Natural killer cell (primary cell): Measurements from ENCODE around the gene P4HB. TPM values are rescaled to one million over a fixed set of nuclear protein-coding genes. Genes with fewer than 3 reads are reported as not detected.
"Not testable (repeated sequence)": the region's sequence is repeated elsewhere in the genome, so short reads cannot be mapped to it uniquely, and the experiment has no call there.

Source experiments
- ATAC-seq, 3 donors: fragments of 150-1000 bp in 2 of 3; fragments of 200-7000 bp in 1 of 3; cut with Tn5 transposase; 1 replicate in 1 of 3; 2 replicates in 2 of 3; pipeline ENCODE4 v1.10.0; 2021; ENCODE audit warnings: mild to moderate bottlenecking in 2 of 3, moderate library complexity in 2 of 3
- DNase-seq, 2 donors: peaks; one replicate each; pipeline versions ENCODE4 v3.0.0 to v3.0.0-alpha.2; 2013 to 2021; ENCODE audit warnings: mixed read lengths in 1 of 2
- H3K27ac ChIP-seq: one replicate; pipeline ENCODE4 v1.5.1; 2013; ENCODE audit warnings: mild to moderate bottlenecking, low read length
- H3K27me3 ChIP-seq: one replicate; pipeline ENCODE4 v1.6.1; 2013; ENCODE audit warnings: low read length; ENCODE audit not compliant: control insufficient read depth, insufficient read depth
- H3K36me3 ChIP-seq: one replicate; pipeline ENCODE4 v1.6.1; 2013; ENCODE audit warnings: low read length; ENCODE audit not compliant: control insufficient read depth, insufficient read depth
- H3K4me1 ChIP-seq: one replicate; pipeline ENCODE4 v1.6.1; 2013; ENCODE audit warnings: low read length; ENCODE audit not compliant: control insufficient read depth, insufficient read depth
- H3K4me3 ChIP-seq: one replicate; pipeline ENCODE4 v1.5.1; 2013; ENCODE audit warnings: low read length
- H3K9me3 ChIP-seq: one replicate; pipeline ENCODE4 v1.6.1; 2013; ENCODE audit warnings: low read length; ENCODE audit not compliant: control insufficient read depth, insufficient read depth
- H3K27ac Mint-ChIP-seq, 2 donors: one replicate each; pipeline ENCODE4 v1.8.0; 2022; ENCODE audit warnings: mild to moderate bottlenecking in 2 of 2, mixed read lengths in 2 of 2, moderate library complexity in 1 of 2
- H3K27me3 Mint-ChIP-seq, 2 donors: one replicate each; pipeline ENCODE4 v1.8.0; 2022; ENCODE audit warnings: low read depth in 2 of 2, mixed read lengths in 2 of 2
- H3K36me3 Mint-ChIP-seq: one replicate; pipeline ENCODE4 v1.8.0; 2022; ENCODE audit warnings: mixed read lengths
- H3K4me1 Mint-ChIP-seq, 2 donors: one replicate each; pipeline ENCODE4 v1.8.0; 2022; ENCODE audit warnings: mixed read lengths in 2 of 2
- H3K4me3 Mint-ChIP-seq: one replicate; pipeline ENCODE4 v1.8.0; 2022; ENCODE audit warnings: mild to moderate bottlenecking, moderate library complexity, mixed read lengths
- H3K9me3 Mint-ChIP-seq, 2 donors: one replicate each; pipeline ENCODE4 v1.8.0; 2022; ENCODE audit warnings: mixed read lengths in 2 of 2
- WGBS: methylation state at CpG from one replicate; pipeline ENCODE4 v1.1.7; 2013; ENCODE audit warnings: missing lambda C conversion rate; ENCODE audit not compliant: insufficient coverage; 5-methylcytosine and 5-hydroxymethylcytosine counted together
- intact Hi-C: fragments of 100-400 bp; cut with micrococcal nuclease; formaldehyde crosslinking; loops from one replicate; pipeline ENCODE4 v1.14.2; 2022
- total RNA-seq, 4 donors: library from RNA; stranded (reverse); fragments of 120-200 nt in 1 of 4; gene quantifications; one replicate each; pipeline versions ENCODE4 v1.2.3 to v1.2.4, GENCODE V29; 2013 to 2022
- TF ChIP-seq, protein P1 (sequence below): fragments of 200-600 bp; IDR thresholded peaks from one replicate; pipeline ENCODE4 v1.8.0; 2022; ENCODE audit warnings: antibody characterized with exemption

Gene P4HB
- total RNA-seq, 3 donors from 2014 or later (not counting 1 experiment from before 2014, with no cell fraction given) = 334 to 468 (median 386) TPM

DNA sequence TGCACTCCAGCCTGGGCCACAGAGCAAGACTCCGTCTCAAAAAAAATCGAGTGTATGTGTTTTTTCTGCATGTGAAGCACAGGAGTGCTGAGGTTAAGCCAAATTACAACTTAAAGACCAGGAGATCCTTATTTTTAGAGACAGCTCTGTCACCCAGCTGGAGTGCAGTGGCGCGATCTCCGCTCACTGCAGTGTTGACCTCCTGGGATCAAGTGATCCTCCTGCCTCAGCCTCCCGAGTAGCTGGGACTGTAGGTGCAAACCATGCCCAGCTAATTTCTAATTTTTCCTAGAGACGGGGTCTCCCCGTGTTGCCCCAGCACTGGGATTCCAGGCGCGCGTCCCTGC, 18.0 kb downstream of the P4HB start:
- no peaks in the 10 kb centered on the region for H3K27me3 Mint-ChIP-seq
- no peaks in the 10 kb centered on the region for H3K9me3 Mint-ChIP-seq
- H3K27ac Mint-ChIP-seq = no peak overlapping the region
- no peak overlapping the region for H3K4me3 ChIP-seq
- 97% methylated on average over 11 of the region's 11 CpGs for WGBS
- H3K4me1 ChIP-seq = no peaks in the 10 kb centered on the region
- H3K36me3 Mint-ChIP-seq = no peaks in the 10 kb centered on the region
- TF ChIP-seq, protein P1, sequence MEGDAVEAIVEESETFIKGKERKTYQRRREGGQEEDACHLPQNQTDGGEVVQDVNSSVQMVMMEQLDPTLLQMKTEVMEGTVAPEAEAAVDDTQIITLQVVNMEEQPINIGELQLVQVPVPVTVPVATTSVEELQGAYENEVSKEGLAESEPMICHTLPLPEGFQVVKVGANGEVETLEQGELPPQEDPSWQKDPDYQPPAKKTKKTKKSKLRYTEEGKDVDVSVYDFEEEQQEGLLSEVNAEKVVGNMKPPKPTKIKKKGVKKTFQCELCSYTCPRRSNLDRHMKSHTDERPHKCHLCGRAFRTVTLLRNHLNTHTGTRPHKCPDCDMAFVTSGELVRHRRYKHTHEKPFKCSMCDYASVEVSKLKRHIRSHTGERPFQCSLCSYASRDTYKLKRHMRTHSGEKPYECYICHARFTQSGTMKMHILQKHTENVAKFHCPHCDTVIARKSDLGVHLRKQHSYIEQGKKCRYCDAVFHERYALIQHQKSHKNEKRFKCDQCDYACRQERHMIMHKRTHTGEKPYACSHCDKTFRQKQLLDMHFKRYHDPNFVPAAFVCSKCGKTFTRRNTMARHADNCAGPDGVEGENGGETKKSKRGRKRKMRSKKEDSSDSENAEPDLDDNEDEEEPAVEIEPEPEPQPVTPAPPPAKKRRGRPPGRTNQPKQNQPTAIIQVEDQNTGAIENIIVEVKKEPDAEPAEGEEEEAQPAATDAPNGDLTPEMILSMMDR = no peak
- peaks cover 49% of the 10 kb centered on the region for H3K36me3 ChIP-seq
- intact Hi-C loops = no loop called here
- H3K4me1 Mint-ChIP-seq = no peaks in the 10 kb centered on the region
- H3K4me3 Mint-ChIP-seq = no peak overlapping the region
- DNase-seq = no peak
- ATAC-seq = no peak
- H3K27me3 ChIP-seq = no peaks in the 10 kb centered on the region
- no peaks in the 10 kb centered on the region for H3K9me3 ChIP-seq
- no peak overlapping the region for H3K27ac ChIP-seq

DNA sequence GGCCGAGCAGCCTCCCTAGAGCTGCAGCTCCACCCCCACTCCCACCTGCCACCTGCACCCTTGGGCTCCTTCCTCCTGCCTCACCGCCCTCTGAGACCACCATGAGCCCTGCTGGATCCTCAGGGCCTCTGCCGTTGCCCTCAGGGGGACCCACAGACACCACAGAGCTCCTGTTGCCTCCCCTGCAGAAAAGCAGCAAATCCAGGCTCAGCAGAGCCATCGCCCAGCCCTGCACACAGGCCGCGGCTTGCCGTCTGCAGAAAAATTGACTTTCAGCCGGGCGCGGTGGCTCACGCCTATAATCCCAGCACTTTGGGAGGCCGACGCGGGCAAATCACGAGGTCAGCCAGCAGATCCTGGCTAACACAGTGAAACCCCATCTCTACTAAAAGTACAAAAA, 18.5 kb downstream of the P4HB start:
- H3K9me3 Mint-ChIP-seq = no peaks in the 10 kb centered on the region
- H3K36me3 Mint-ChIP-seq = no peaks in the 10 kb centered on the region
- Histone ChIP-seq H3K9me3 (no peaks in the 10 kb centered on the region), H3K27me3 (no peaks in the 10 kb centered on the region), H3K4me1 (no peaks in the 10 kb centered on the region), H3K36me3 (peaks cover 46% of the 10 kb centered on the region), H3K4me3 (no peak overlapping the region), H3K27ac (no peak overlapping the region)
- no peaks in the 10 kb centered on the region for H3K27me3 Mint-ChIP-seq
- WGBS = 95% methylated on average over 15 of the region's 15 CpGs
- DNase-seq (no peak), ATAC-seq (no peak)
- H3K4me1 Mint-ChIP-seq = no peaks in the 10 kb centered on the region
- H3K4me3 Mint-ChIP-seq = no peak overlapping the region
- H3K27ac Mint-ChIP-seq = no peak overlapping the region
- TF ChIP-seq, protein P1 = no peak
- intact Hi-C loops = no loop called here

DNA sequence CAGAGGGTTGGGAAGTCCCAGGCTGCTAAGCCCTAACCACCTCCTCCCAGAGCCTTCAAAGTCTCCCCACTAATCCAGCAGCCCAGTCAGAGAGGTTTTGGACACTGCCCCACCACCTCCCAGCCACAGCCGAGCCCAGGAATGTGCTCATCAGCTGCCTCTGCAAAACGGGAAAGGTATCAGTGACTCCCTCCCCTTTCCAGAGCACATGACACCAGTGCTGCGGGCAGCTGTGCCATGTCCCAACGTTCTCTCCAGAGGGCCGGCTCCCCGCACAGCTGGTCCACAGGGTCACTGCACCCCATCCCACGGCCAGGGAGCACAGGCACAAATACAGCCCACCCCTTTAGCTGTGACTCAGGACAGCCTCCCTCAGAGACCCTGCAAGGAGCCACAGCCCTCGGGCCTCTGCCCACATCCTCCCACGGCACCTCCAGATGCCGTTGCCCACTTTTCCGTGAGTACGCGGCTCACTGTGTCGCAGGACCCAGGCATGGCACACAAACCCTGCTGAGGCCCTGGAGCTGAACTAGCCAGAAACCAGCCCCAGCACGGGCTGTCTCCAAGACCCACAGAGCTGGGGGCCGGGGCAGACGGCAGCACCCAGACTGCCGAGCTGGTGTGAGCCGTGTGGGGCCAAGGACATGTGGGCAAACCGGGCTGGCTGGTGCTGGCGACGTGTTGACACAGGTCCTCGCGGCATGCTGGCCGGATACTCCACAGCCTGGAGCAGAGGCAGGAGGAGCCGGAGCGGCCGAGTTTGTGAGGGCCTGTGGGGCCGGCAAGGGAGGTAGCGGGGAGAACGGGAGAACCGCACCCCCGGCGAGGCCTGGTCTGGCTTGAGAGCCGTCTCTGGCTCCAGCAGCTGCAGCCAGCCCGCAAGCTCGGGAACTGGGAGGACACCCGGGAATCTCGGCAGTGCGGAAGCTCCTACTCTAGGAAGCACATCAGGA, 19.2 kb downstream of the P4HB start:
- Histone ChIP-seq H3K27me3 (no peaks in the 10 kb centered on the region), H3K9me3 (no peaks in the 10 kb centered on the region), H3K27ac (no peak overlapping the region), H3K4me1 (no peaks in the 10 kb centered on the region), H3K4me3 (no peak overlapping the region), H3K36me3 (peaks cover 38% of the 10 kb centered on the region)
- H3K27me3 Mint-ChIP-seq = no peaks in the 10 kb centered on the region
- no peaks in the 10 kb centered on the region for H3K9me3 Mint-ChIP-seq
- no peak overlapping the region for H3K4me3 Mint-ChIP-seq
- no peaks in the 10 kb centered on the region for H3K36me3 Mint-ChIP-seq
- ATAC-seq (peak in 1 of 3 donors; percentile 27), DNase-seq (no peak)
- 84% methylated on average over 40 of the region's 40 CpGs for WGBS
- H3K4me1 Mint-ChIP-seq = no peaks in the 10 kb centered on the region
- TF ChIP-seq, protein P1 = no peak
- intact Hi-C loops = no loop called here
- no peak overlapping the region for H3K27ac Mint-ChIP-seq

DNA sequence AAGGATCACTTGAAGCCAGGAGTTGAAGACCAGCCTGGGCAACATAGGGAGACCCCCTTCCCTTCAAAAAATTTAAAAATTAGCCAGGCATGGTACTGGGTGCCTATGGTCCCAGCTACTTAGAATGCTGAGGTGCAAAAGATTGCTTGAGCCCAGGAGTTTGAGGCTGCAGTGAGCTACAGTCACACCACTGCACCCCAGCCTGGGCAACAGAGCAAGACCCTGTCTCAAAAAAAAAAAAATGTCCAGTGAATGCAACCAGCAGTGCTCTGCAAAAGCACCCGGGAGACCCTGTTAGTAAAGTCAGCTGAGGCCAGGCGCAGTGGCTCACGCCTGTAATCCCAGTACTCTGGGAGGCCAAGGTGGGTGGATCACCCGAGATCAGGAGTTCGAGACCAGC, 20.3 kb downstream of the P4HB start:
- H3K4me1 ChIP-seq, ATAC-seq, H3K27me3 Mint-ChIP-seq, H3K9me3 Mint-ChIP-seq, H3K27ac ChIP-seq, intact Hi-C loops, H3K9me3 ChIP-seq, H3K27me3 ChIP-seq, H3K36me3 Mint-ChIP-seq, DNase-seq, H3K4me1 Mint-ChIP-seq, H3K4me3 ChIP-seq, H3K4me3 Mint-ChIP-seq, H3K27ac Mint-ChIP-seq: not testable (repeated sequence)
- H3K36me3 ChIP-seq = peaks cover 28% of the 10 kb centered on the region
- WGBS = 97% methylated on average over 5 of the region's 5 CpGs
